ENCODE measurements around the gene ADAM10.

ADAM10 gene

DNA sequence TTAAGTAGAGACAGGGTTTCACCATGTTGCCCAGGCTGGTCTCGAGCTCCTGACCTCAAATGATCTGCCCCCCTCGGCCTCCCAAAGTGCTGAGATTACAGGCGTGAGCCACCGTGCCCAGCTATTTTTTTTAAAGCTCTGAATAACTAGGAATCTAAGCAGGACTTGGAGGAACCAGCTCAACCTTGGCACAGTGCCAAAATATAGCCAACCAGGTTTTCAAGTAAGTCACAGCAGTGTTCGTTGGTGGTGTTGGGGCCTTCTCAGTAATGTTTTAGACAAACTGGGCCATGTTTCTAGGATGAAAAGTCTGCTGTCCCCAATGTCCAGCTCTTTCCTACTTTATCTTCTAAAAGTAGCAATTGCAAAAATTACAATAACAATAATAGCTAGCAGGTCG is 6.4 kb upstream of the ADAM10 start:
- no peak for DNase-seq

DNA sequence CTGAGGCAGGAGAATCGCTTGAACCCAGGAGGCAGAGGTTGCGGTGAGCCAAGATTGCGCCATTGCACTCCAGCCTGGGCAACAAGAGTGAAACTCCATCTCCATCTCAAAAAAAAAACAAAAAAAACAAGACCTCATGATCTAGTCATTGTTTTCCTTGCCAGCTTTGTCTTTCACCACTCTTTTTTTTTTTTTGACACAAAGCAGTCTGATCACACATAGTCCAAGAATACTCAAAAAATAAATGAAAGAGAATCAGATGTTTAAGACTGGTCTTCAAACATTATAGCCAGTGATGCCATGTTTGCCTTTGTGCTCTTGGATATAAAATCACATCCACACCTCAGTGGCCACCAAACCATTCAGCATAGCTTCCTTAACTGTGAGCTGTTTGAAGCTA is 5.8 kb upstream of the ADAM10 start:
- DNase-seq: no peak

- no peak for DNase-seq
Measured at GRCh38 chr15:58752716-58753115, 3.2 kb upstream of the ADAM10 start.

DNA sequence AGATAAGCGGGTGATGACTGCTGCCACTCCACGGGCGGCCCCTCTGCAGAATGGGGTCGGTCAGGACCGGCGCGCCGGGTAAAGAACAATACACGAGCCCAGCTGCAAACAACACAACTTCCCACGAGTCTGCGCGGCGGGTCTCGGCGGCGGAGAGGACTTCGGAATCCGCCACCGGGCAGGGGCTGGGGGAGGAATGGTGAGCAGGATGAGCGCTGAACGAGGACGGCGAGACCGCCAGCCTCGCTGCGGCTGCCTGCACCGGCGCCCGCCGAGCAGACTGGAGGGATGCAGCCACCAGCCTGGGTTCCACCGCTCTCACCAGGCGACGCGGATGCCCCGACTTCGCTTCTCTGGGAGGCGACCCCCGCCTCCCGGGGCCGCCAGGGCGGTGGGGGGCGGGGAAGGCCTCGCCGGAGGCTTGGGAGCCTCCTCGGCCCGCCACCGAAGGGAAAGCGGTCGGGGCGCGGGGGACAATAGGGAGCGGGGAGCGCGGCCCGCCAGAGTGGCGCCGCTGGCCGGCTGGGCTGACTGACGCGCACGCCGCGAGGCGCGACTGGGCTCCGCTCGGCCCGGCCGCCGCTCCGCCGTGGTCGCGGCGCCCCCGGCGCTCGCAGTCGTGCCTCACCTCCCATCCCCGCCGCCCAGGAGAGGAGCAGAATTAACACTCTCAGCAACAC is 515 bp downstream of the ADAM10 start:
- peak; percentile 19 for DNase-seq

DNA sequence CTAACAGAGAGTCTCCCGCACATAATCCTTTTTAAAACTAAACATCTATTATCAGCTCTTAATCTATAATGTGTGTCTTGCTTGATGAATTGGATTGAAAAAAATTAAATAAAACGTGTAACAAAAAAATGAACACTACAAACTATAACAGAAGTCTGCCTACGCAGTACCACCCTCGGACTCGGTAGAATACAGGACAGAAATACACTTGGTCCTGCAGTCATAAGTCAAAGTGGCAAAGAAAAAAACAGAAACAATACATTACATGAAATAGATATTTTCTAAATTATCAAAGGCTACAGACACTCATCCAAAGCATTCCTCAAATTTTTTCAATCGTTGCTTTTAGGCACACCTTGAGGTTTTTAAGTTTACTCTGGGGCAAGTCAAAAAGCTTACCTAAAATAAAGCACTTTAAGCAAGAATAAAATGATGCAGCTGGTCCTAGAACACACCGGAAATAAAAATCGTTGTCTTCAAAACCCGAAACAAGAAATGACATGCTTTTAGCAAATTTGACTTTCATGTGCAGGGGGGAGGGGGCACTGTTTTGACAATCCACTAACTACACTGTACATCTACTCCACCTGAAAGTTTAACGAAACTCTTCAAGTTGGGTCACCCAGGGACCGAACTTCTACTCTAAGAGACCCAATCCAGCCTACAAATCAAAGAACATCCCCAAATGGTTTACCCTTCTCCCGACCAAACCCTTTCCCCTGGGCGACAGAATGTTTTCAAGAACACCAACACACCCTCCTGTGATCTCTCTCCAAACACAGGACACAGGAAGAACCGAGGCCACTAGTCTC is 1.3 kb downstream of the ADAM10 start:
- peak; percentile 13 for DNase-seq

DNA sequence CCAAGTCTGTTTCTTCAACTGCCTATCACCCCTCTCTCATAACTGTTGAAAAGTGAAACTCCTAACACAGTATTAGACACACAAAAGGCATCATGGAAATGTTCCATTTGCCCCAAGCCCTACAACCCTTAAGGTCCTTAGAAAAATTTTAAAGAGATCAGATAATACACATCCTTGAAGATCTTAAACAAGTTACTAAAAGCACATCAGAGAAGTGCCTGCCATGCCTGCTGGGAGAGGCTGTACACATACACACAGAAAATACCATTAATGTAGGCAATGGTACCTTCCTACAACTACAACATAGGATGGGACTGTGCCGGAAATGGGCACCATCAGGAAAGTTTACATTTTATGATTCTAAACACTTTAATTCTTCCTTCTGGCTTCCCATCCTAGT is 3.3 kb downstream of the ADAM10 start:
- DNase-seq: no peak

GRCh38 chr15:58742819-58743502 is 6.5 kb downstream of the ADAM10 start:
- DNase-seq: no peak

- DNase-seq: no peak
Measured at GRCh38 chr15:58742022-58742813, 7.3 kb downstream of the ADAM10 start.

DNA sequence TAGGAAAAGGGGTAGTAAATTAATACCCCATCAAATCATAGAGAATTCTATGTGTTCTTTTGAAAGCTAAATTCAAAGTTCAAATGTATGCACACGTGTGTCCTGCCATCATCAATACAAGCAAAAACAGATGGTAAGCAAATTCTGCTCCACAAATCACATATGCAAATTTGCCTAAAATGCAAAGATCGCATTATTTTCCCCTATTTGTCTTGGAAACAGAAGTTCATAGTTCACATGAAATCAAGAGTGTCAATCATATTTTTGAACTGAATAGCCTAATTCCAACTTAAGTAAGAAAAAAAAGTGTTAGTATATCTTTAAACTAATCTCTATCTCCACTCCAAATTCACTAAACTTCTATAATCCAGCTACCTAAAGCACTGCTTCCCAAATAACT is 8.5 kb downstream of the ADAM10 start:
- DNase-seq: no peak

DNA sequence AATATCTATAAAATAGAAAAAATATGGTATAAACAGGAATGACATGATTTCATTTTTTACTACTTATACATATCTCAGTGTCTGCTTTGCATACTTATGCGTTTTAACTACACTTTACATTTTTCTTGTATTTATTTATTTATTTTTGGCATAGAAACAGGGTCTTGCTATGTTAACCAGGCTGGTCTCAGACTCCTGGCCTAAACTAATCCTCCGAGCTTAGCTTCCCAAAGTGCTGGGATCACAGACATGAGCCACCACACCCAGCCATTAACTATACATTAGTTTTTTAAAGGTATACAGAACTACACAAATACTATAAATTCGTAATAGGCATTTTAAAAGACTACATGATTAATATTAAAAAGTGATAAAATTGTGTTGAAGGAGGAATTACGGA is 9.1 kb downstream of the ADAM10 start:
- no peak for DNase-seq

- DNase-seq: no peak
Measured at GRCh38 chr15:58738046-58738707, 11.3 kb downstream of the ADAM10 start.

DNA sequence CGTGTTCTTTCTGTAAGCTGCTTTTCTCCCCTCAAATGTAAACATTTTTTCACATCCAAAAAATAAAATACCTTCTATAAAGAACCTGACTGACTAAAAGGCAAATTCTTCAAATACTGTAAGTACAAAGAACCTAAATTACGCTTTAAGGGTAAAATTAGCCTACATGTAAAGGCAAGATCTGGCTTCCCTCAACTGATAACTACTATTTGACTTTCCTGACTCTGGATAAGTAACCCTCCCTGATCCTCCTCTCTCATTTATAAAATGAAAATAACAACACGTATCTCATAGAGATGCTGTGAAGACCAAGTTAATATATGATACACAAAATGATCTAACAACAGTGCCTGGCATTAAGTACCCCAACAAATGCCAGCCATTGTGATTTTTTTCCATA is 12.2 kb downstream of the ADAM10 start:
- DNase-seq: no peak

DNA sequence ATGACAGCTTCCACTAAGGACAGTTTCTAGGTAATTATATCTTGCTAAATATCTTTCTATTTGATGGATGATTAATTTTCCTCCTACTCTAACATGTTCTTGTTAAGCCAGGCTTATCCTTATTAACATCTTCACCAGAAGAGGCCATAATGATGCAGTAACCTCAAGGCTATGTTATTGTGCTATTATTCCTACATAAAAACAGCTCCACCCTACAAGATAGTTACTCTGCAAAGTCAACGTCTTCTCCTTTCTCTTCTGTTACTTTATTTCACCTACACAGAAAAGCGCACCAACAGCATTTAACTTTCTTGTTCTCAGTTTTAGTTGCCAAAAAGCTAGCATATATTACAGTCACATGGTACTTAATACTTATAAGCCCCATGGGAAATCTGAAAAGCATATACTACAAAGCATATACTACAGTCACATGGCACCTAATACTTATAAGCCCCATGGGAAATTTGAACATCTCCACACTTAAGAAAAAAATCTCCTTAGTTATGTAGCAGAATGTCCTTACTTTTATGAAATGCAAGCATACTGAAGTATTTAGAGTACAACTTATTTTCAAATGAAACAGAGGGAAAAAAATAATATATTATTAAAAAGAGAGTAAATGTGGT is 13.4 kb downstream of the ADAM10 start:
- no peak for DNase-seq

DNA sequence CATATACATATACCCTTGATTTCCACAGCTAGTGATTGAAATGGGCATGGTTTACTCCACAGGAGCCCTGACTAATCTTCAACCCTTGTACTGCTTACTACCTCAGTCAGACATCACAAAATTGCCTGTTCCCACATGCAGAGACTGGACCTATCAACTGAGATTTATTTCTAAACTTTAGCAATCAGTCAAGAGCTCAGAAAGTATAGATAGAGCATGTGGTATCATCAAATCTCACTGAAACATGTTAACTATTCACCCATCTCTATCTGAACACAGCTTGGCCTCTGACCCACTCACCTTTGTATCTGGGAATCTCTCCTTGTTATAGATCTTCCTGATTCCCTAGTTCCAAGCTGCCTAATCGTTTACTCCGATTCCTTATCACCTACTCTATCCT is 14.6 kb downstream of the ADAM10 start:
- DNase-seq: no peak

DNA sequence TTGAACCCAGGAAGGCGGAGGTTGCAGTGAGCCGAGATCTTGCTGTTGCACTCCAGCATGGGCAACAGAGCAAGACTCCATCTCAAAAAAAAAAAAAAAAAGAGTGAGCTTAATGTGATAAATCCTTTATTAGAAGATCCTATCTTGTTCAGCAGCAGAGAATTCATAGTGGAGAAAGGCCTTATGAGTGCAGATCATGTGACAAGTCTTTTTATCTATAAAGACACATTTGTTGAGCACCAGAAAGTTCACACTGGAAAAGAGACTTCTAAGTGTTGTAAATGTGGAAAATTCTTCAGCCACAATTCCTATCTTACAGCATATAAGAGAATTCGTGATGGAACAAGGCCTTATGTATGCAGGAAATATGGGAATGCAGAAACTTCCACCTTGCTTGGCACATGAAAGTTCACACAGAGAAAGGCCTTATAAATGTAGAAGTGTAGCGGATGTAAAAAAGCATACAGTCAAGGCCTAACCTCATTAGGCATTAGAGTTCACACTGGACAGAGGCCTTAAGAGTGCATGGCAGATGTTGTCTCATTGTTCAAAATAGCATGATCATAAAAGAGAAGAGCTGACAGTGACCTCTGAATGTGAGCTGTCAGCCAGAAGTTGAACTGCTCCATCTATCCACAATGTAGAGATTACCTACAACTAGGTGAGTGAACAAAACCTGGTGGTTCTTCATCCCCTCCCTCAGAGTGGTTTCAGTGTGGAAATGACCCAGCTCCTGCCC is 16.7 kb downstream of the ADAM10 start:
- DNase-seq: no peak

DNA sequence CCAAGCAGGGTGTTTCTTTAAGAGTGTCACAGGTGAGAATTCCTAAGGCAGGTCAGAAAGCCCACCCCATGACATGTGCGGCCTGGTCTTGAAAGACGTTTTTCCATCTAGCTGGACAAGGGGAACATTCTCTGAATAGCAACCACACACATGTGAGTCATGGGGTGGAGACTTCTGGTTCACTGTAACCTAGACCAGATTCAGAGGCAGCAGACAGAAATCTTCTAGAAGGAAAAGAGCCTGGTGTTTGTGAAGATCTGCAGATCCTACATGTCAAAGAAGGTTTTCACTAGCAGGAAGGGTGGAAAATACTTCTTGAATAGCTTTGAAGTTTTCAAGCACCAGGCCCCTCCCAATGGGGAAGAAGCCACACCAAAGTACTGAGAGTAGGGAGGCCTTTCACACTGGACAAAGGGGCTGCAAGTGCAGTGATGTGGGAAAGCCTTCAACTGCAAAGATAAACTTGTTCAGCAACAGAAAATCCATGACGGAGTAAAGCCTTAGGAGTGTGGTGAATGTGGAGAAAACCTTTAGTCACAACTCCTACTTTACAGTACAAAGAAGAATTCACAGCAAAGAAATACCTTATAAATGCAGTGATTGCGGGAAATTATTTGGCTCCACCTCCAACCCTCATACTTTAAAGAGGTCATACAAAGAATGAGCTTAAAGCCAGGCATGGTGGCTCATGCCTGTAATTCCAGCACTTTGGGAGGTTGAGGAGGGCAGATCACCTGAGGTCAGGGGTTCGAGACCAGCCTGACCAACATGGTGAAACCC is 17.6 kb downstream of the ADAM10 start:
- DNase-seq: no peak

DNA sequence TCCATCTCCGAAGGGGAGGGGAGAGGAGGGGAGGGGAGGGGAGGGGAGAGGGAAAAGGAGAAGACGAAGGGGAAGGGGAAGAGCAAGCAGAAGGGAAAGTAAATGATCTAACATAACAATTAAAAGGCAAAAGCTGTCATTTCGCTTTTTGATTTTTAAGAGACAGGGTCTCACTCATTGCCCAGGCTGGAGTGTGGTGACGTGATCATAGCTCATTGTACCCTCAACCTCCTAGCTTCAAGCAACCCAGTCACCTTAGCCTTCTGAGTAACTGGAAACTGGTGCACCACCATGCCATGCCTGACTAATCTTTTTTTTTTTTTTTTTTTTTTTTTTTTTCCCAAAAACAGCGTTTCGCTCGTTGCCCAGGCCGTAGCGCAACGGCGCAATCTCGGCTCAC is 22.6 kb downstream of the ADAM10 start:
- no peak for DNase-seq

GRCh38 chr15:58724466-58724865 is 25.0 kb downstream of the ADAM10 start:
- no peak for DNase-seq

GRCh38 chr15:58717357-58717756 is 32.1 kb downstream of the ADAM10 start:
- DNase-seq: no peak

DNA sequence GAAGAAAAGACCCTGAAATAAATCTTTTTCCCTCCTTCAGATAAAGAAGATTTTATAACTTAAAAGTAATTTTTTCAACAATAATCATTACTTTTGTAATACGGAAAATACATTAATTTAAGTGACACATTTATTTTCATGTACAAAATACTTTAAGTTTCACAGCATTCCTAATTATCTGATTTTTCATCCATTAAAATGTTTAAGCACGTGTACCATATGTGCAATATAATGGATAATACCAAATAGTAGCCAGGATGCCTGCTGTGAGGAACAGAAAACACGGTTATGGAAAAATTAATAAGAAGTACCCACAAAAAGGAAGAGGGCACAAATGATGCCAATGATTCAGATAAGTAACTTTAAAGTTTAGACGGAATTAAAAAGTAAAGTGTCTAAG is 33.5 kb downstream of the ADAM10 start:
- DNase-seq: no peak
